Colonic mucosa (tissue), 4 donors: ENCODE data around the gene GTPBP4. TPM values are rescaled to one million over a fixed set of nuclear protein-coding genes. Genes with fewer than 3 reads are reported as not detected.

Experiments
- DNase-seq: peaks from one replicate; pipeline ENCODE4 v3.0.0-alpha.2; 2020
- H3K27ac ChIP-seq: fragments of 200-600 bp; one replicate; pipeline ENCODE4 v1.8.0; 2021
- H3K27me3 ChIP-seq: fragments of 200-600 bp; one replicate; pipeline ENCODE4 v1.8.0; 2021
- H3K36me3 ChIP-seq: fragments of 200-600 bp; one replicate; pipeline ENCODE4 v1.8.0; 2021
- H3K4me1 ChIP-seq: fragments of 200-600 bp; one replicate; pipeline ENCODE4 v1.8.0; 2021; ENCODE audit warnings: mild to moderate bottlenecking
- H3K4me3 ChIP-seq: fragments of 200-600 bp; one replicate; pipeline ENCODE4 v1.8.0; 2021
- H3K9ac ChIP-seq, 2 donors: one replicate each; pipeline ENCODE4 v1.7.0; 2013; ENCODE audit warnings: control low read depth in 2 of 2, low read depth in 2 of 2, low read length in 2 of 2
- H3K9me3 ChIP-seq: fragments of 200-600 bp; one replicate; pipeline ENCODE4 v1.8.0; 2021
- intact Hi-C: fragments of 100-400 bp; cut with DNase I; formaldehyde crosslinking; loops from one replicate; pipeline ENCODE4 v1.14.1; 2022
- total RNA-seq, 2 donors: library from RNA; stranded (reverse); fragmentation: NEBNext Ultra II Directional in 1 of 2; extraction: Animal tissue kit (Norgen Biotek cat#: 25700) in 1 of 2; gene quantifications; one replicate each; pipeline ENCODE4 v1.2.1, GENCODE V29; 2021
- TF ChIP-seq, protein P1 (sequence below): fragments of 200-600 bp; IDR thresholded peaks from one replicate; pipeline ENCODE4 v1.8.0; 2022; ENCODE audit warnings: antibody characterized with exemption, mild to moderate bottlenecking
- donor health status: healthy.
- donor health status: DM: no; HTN: no; CAD: no.
- donor health status: DM: no; HTN: no; CAD: no.

GTPBP4 gene
- total RNA-seq, 2 donors from 2014 or later = 22.4 to 43.6 TPM

GRCh38 chr10:1041514-1041913, 53.3 kb downstream of the GTPBP4 start:
- Histone ChIP-seq H3K9me3 (no peaks in the 10 kb centered on the region), H3K36me3 (peaks cover 9% of the 10 kb centered on the region), H3K27ac (no peak overlapping the region), H3K4me3 (no peak overlapping the region), H3K27me3 (no peaks in the 10 kb centered on the region), H3K9ac (no peak overlapping the region), H3K4me1 (no peaks in the 10 kb centered on the region)
- TF ChIP-seq, protein P1, sequence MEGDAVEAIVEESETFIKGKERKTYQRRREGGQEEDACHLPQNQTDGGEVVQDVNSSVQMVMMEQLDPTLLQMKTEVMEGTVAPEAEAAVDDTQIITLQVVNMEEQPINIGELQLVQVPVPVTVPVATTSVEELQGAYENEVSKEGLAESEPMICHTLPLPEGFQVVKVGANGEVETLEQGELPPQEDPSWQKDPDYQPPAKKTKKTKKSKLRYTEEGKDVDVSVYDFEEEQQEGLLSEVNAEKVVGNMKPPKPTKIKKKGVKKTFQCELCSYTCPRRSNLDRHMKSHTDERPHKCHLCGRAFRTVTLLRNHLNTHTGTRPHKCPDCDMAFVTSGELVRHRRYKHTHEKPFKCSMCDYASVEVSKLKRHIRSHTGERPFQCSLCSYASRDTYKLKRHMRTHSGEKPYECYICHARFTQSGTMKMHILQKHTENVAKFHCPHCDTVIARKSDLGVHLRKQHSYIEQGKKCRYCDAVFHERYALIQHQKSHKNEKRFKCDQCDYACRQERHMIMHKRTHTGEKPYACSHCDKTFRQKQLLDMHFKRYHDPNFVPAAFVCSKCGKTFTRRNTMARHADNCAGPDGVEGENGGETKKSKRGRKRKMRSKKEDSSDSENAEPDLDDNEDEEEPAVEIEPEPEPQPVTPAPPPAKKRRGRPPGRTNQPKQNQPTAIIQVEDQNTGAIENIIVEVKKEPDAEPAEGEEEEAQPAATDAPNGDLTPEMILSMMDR = no peak
- intact Hi-C loops = no loop called here
- DNase-seq = no peak

DNA sequence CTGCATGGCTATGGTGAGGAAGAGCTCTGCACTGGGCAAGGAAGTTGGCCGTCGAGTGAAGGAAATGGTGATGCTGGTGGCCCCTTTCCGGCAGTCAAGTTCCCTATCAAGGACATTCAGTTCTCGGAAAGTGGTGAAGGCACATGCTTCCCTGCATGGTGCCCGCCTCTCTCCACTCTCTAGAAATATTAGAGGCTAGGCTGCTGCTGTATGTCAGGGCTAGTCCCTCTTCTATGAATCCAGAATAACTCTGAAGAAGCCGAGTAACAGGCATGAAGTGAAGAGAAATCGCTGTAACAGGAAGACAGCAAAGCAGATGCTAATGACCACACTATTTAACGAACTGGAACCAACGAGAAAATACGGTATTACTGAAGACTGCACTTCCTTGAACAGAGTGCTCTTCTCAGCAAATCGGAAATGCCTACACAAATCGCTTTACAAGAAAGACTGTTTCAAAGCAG, 55.3 kb downstream of the GTPBP4 start:
- H3K4me3 ChIP-seq = no peak overlapping the region
- H3K4me1 ChIP-seq = no peaks in the 10 kb centered on the region
- TF ChIP-seq, protein P1 = no peak
- intact Hi-C loops = no loop called here
- no peak overlapping the region for H3K9ac ChIP-seq
- no peaks in the 10 kb centered on the region for H3K27me3 ChIP-seq
- H3K9me3 ChIP-seq = no peaks in the 10 kb centered on the region
- H3K36me3 ChIP-seq = peaks cover 9% of the 10 kb centered on the region
- peak overlapping the region; percentile 23 for H3K27ac ChIP-seq
- peak; percentile 28 for DNase-seq

DNA sequence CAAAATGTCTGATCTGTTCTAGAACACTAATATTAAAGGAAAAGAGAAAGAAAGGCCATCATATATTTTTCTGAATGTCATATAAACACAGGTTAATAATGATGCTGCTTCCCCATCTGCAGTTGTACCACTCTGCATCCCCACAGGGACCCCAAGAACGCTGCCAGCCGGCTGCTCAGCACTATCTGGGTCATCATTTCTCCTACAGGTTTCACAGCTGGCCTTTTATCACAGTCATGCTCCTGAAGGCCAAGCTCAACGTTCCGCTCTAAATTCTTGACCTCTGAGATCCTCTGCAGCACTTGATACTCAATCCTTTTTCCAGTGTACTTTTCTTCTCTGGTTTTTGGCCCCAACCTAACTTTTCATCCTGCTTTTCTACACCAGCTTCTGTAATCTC, 55.9 kb downstream of the GTPBP4 start:
- no peak for DNase-seq
- no peaks in the 10 kb centered on the region for H3K27me3 ChIP-seq
- H3K4me3 ChIP-seq = no peak overlapping the region
- H3K27ac ChIP-seq = peak overlapping the region; percentile 23
- TF ChIP-seq, protein P1 = no peak
- intact Hi-C loops = no loop called here
- no peaks in the 10 kb centered on the region for H3K4me1 ChIP-seq
- H3K9ac ChIP-seq = no peak overlapping the region
- H3K9me3 ChIP-seq = no peaks in the 10 kb centered on the region
- H3K36me3 ChIP-seq = peaks cover 9% of the 10 kb centered on the region

- TF ChIP-seq, protein P1 = no peak
- H3K27ac ChIP-seq = peak overlapping the region; percentile 23
Measured at GRCh38 chr10:1044964-1045363, 56.7 kb downstream of the GTPBP4 start.

DNA sequence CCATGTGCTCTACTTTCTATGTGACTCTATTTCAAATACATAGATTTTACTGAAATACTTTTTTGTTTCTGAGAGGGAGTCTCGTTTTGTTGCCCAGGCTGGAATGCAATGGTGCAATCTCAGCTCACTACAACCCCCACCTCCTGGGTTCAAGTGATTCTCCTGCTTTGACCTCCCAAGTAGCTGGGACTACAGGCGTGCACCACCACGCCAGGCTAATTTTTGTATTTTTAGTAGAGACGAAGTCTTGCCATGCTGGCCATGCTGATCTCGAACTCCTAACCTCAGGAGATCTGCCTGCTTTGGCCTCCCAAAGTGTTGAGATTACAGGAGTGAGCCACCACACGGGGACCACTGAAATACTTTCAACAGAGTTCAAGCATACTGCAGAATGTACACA, 57.2 kb downstream of the GTPBP4 start:
- Histone ChIP-seq H3K4me1 (no peaks in the 10 kb centered on the region), H3K4me3 (no peak overlapping the region), H3K27me3 (no peaks in the 10 kb centered on the region), H3K27ac (no peak overlapping the region), H3K36me3 (peaks cover 4% of the 10 kb centered on the region), H3K9ac (no peak overlapping the region), H3K9me3 (no peaks in the 10 kb centered on the region)
- DNase-seq = no peak
- intact Hi-C loops = no loop called here
- TF ChIP-seq, protein P1 = no peak

More at GRCh38 chr10:1044964-1045363, 56.7 kb downstream of the GTPBP4 start:
- no peak for DNase-seq
- Histone ChIP-seq H3K4me3 (no peak overlapping the region), H3K9ac (no peak overlapping the region), H3K9me3 (no peaks in the 10 kb centered on the region), H3K4me1 (no peaks in the 10 kb centered on the region), H3K36me3 (peaks cover 9% of the 10 kb centered on the region), H3K27me3 (no peaks in the 10 kb centered on the region)
- intact Hi-C loops = no loop called here

DNA sequence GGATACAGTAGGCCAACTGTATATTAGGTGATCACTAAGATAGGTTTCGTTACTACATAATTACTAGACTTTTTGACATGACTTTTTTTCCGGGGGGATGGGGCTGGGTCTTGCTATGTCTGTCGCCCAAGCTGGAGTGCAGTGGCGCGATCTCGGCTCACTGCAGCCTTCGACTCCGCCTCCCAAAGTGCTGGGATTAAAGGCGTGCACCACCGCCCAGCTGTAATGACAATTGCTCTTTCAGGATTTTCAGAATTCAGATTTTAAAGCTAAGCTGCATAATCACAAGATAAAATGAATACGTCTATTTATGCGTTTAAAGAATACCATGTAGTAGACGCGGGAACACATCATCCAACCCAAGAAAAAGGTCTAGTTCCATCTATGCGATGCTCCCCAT, 59.7 kb downstream of the GTPBP4 start:
- Histone ChIP-seq H3K9ac (peak overlapping the region; percentile 85 to 87), H3K4me1 (peaks cover 3% of the 10 kb centered on the region), H3K36me3 (no peaks in the 10 kb centered on the region), H3K4me3 (peak overlapping the region; percentile 88), H3K9me3 (no peaks in the 10 kb centered on the region), H3K27me3 (no peaks in the 10 kb centered on the region), H3K27ac (peak overlapping the region; percentile 99)
- TF ChIP-seq, protein P1 = no peak
- intact Hi-C loops = no loop called here
- DNase-seq = peak; percentile 54
